Measurements from ENCODE around the gene HAUS6. TPM values are rescaled to one million over a fixed set of nuclear protein-coding genes. Genes with fewer than 3 reads are reported as not detected.

The HAUS6 gene
- total RNA-seq, 5 donors from 2014 or later (not counting 1 experiment from before 2014, with no cell fraction given), result 8.7 to 17.0 (median 15.1) TPM

DNA sequence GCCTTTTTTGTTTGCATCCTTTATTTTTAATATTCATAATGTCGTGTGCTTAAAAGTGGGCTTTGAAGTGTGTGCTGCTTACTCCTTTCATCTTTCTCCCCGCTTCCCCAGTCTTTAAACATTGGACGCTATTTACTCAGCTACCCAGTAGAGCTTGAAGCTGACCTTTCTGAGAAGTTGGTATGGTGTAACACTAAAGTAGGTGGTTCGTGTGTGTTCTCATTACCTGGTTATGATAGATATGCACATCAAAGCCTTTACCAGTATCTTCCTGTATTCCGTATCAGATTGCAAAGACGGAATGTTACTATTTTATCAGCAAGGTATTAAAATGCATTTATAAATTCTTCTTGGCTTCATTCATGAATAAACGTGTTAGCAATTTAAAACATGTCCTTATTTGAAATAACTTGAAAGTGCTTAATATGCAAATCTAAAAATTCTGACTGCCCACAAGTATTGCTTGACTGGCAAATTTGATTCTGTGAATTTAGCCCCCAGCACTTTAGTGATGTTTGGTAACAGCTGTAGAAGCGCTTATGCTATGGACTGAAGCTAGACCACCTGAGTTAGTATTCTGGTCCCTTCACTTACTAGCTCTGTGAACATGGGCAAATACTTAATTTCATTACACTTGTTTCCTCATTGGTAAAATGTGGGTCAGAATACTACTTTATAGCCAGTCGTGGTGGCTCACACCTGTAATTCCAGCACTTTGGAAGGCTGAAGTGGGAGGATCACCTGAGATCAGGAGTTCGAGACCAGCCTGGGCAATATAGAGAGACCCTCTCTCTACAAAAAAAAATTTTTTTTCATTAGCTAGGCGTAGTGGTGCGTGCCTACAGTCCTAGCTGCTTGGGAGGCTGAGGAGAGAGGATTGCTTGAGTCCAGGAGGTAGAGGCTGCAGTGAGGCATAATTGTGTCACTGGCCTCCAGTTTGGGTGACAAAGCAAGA, 51.8 kb downstream of the HAUS6 start:
- Histone ChIP-seq H3K9me3 (no peaks in the 10 kb centered on the region), H3K27ac (ENCODE audit: low read length) (no peak overlapping the region), H3K27me3 (replicated peaks in 1 of 2; ENCODE audit: control insufficient read depth in 2 of 2, extremely low read depth in 1 of 2, insufficient read depth in 2 of 2, low read length in 1 of 2) (no peaks in the 10 kb centered on the region), H3K4me1 (ENCODE audit: control insufficient read depth in 1 of 2, extremely low read depth in 1 of 2, insufficient read depth in 2 of 2, low read length in 2 of 2) (peaks cover 19 to 35% of the 10 kb centered on the region in 2 experiments), H3K4me3 (ENCODE audit: control insufficient read depth in 1 of 2, extremely low read depth in 1 of 2, low read length in 1 of 2) (peak overlapping the region; percentile 90 to 95), H3K36me3 (ENCODE audit: control insufficient read depth in 2 of 2, extremely low read depth in 1 of 2, insufficient read depth in 1 of 2, low read length in 1 of 2) (no peaks in the 10 kb centered on the region)
- Mint-ChIP-seq H3K36me3 (peaks cover 20% of the 10 kb centered on the region), H3K4me1 (peaks cover 35 to 56% (median 43%) of the 10 kb centered on the region in 3 donors), H3K27me3 (no peaks in the 10 kb centered on the region), H3K27ac (peak overlapping the region; percentile 84 to 93), H3K9me3 (no peaks in the 10 kb centered on the region), H3K4me3 (peak overlapping the region; percentile 91 to 96 (median 94))
- ATAC-seq (replicated peaks in 1 of 4) (no peak), DNase-seq (peak in 1 of 35 experiments; percentile 14)
- ChIA-PET POLR2A (interaction anchor here (0.5 to 0.9 kb wide), 5 partner anchors 22 to 1464 kb away, joined by 3 to 6 read pairs (median 4); no protein-coding TSS in a partner anchor), CTCF (interaction anchor here (0.8 to 1.6 kb wide), 3 partner anchors 23 to 408 kb away, joined by 4 read pairs; no protein-coding TSS in a partner anchor)
- no CpG with 5 or more reads among the region's 12 CpGs for WGBS (ENCODE audit: insufficient coverage)

DNA sequence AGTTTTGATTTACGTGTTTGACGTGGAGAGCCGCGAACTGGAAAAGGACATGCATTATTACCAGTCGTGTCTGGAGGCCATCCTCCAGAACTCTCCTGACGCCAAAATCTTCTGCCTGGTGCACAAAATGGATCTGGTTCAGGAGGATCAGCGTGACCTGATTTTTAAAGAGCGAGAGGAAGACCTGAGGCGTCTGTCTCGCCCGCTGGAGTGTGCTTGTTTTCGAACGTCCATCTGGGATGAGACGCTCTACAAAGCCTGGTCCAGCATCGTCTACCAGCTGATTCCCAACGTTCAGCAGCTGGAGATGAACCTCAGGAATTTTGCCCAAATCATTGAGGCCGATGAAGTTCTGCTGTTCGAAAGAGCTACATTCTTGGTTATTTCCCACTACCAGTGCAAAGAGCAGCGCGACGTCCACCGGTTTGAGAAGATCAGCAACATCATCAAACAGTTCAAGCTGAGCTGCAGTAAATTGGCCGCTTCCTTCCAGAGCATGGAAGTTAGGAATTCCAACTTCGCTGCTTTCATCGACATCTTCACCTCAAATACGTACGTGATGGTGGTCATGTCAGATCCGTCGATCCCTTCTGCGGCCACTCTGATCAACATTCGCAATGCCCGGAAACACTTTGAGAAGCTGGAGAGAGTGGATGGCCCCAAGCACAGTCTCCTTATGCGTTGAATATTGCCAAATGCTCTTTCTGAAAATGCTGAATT, 52.6 kb downstream of the HAUS6 start:
- H3K27me3 Mint-ChIP-seq, result no peaks in the 10 kb centered on the region
- CTCF ChIA-PET, result interaction anchor here (0.8 to 1.3 kb wide), 4 partner anchors 22 to 121 kb away, joined by 3 to 4 read pairs (median 4); no protein-coding TSS in a partner anchor
- ATAC-seq (replicated peaks in 1 of 4), result peak in 1 of 4 experiments; percentile 4
- H3K27ac ChIP-seq (ENCODE audit: low read length), result peak overlapping the region; percentile 96
- peaks cover 17% of the 10 kb centered on the region for H3K36me3 Mint-ChIP-seq
- H3K27ac Mint-ChIP-seq, result peak overlapping the region; percentile 84 to 93
- H3K27me3 ChIP-seq (replicated peaks in 1 of 2; ENCODE audit: control insufficient read depth in 2 of 2, extremely low read depth in 1 of 2, insufficient read depth in 2 of 2, low read length in 1 of 2), result no peaks in the 10 kb centered on the region
- H3K9me3 ChIP-seq, result no peaks in the 10 kb centered on the region
- H3K4me1 Mint-ChIP-seq, result peaks cover 35 to 54% (median 43%) of the 10 kb centered on the region in 3 donors
- POLR2A ChIA-PET, result interaction anchor here (0.6 to 0.9 kb wide), 4 partner anchors 36 to 1464 kb away, joined by 3 to 6 read pairs (median 4); no protein-coding TSS in a partner anchor
- peak overlapping the region; percentile 90 to 95 for H3K4me3 ChIP-seq (ENCODE audit: control insufficient read depth in 1 of 2, extremely low read depth in 1 of 2, low read length in 1 of 2)
- 8% methylated on average over 32 of the region's 33 CpGs for WGBS (ENCODE audit: insufficient coverage)
- H3K4me1 ChIP-seq (ENCODE audit: control insufficient read depth in 1 of 2, extremely low read depth in 1 of 2, insufficient read depth in 2 of 2, low read length in 2 of 2), result peaks cover 19 to 35% of the 10 kb centered on the region in 2 experiments
- peak overlapping the region; percentile 91 to 96 (median 94) for H3K4me3 Mint-ChIP-seq
- no peaks in the 10 kb centered on the region for H3K36me3 ChIP-seq (ENCODE audit: control insufficient read depth in 2 of 2, extremely low read depth in 1 of 2, insufficient read depth in 1 of 2, low read length in 1 of 2)
- H3K9me3 Mint-ChIP-seq, result no peaks in the 10 kb centered on the region
- peak in 4 of 35 experiments; percentile 7 to 36 (median 13) for DNase-seq

DNA sequence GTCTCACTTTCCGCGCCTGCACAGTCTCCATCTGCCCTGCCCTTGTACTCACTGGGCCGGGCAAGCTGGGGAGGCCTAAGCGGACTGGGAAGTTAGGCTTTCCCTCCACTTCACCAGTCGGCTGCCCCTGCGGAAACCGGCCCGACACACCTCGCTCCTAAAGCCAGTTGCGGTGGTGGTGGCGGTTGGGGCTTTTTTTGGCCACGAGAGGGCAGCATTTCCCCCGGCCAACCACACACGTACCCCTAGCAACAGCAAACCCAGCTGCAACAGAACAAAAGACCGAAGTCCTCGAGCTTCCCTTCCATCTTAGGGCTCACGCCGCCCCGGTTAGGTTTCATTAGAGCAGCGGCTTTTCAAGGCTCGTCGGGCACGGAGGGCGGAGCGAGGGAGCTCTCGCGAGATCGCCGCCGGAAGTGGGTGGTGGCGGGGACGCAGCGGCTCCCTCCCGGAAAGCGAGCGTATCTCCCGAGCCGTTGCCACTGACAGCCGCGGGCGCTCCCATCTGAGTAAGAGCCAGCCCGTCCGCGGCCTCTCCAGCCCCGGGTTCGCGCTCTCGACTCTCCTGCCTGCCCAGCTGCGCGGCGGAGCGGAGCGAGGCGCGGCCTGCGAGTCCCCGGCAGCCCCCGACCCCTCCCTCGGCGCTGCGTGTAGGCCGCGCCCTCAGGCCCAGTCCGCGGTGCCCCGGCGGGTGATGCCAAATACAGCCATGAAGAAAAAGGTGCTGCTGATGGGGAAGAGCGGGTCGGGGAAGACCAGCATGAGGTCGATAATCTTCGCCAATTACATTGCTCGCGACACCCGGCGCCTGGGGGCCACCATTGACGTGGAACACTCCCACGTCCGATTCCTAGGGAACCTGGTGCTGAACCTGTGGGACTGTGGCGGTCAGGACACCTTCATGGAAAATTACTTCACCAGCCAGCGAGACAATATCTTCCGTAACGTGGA, 53.5 kb downstream of the HAUS6 start, which contains the start of gene RRAGA:
RRAGA (plus strand) TSS at position 462 of the 951 bp plus-strand sequence; CDS start at position 695, 233 bp downstream.
- peak within 1 kb of the TSS; percentile 96 to 97 for H3K27ac Mint-ChIP-seq
- ChIA-PET CTCF (interaction anchor here (0.5 to 1.5 kb wide), 19 partner anchors 17 to 442 kb away, joined by 3 to 14 read pairs (median 3); partner anchors contain the start of gene RPS6 (in 1 of the 2)), POLR2A (interaction anchor here (0.5 to 1.0 kb wide), 9 partner anchors 47 to 328 kb away, joined by 3 to 6 read pairs (median 3); no protein-coding TSS in a partner anchor)
- under 1% methylated on average over 68 of the region's 82 CpGs for WGBS (ENCODE audit: insufficient coverage)
- DNase-seq (peak; percentile 88 to 97 (median 92)), ATAC-seq (replicated peaks in 1 of 4) (peak; percentile 90 to 94 (median 92))
- H3K4me1 Mint-ChIP-seq, result peaks cover 35 to 54% (median 43%) of the 10 kb centered on the region in 3 donors
- H3K9me3 Mint-ChIP-seq, result no peaks in the 10 kb centered on the region
- peaks cover 14% of the 10 kb centered on the region for H3K36me3 Mint-ChIP-seq
- H3K27me3 ChIP-seq (replicated peaks in 1 of 2; ENCODE audit: control insufficient read depth in 2 of 2, extremely low read depth in 1 of 2, insufficient read depth in 2 of 2, low read length in 1 of 2), result no peaks in the 10 kb centered on the region
- H3K27me3 Mint-ChIP-seq, result no peaks in the 10 kb centered on the region
- peak within 1 kb of the TSS; percentile 96 for H3K27ac ChIP-seq (ENCODE audit: low read length)
- H3K4me3 Mint-ChIP-seq, result peak within 1 kb of the TSS; percentile 91 to 96 (median 94)
- H3K36me3 ChIP-seq (ENCODE audit: control insufficient read depth in 2 of 2, extremely low read depth in 1 of 2, insufficient read depth in 1 of 2, low read length in 1 of 2), result no peaks in the 10 kb centered on the region
- H3K9me3 ChIP-seq, result no peaks in the 10 kb centered on the region
- peaks cover 19 to 35% of the 10 kb centered on the region in 2 experiments for H3K4me1 ChIP-seq (ENCODE audit: control insufficient read depth in 1 of 2, extremely low read depth in 1 of 2, insufficient read depth in 2 of 2, low read length in 2 of 2)
- peak within 1 kb of the TSS; percentile 90 to 95 for H3K4me3 ChIP-seq (ENCODE audit: control insufficient read depth in 1 of 2, extremely low read depth in 1 of 2, low read length in 1 of 2)

DNA sequence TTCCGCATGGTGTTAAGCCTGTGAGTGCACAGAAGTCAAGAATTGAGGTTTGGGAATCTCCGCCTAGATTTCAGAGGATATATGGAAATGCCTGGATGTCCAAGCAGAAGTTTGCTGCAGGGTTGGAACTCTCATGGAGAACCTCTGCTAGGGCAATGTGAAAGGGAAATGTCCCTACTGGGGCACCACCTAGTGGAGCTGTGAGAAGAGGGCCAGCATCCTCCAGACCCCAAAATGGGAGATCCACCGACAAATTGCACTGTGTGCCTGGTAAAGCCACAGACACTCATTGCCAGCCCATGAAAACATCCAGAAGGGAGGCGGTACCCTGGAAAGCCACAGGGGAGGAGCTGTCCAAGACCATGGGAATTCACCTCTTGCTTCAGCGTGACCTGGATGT, 66.1 kb downstream of the HAUS6 start:
- Mint-ChIP-seq H3K4me3 (no peak overlapping the region), H3K27ac (no peak overlapping the region), H3K4me1 (peaks cover 0 to 6% (median 0%) of the 10 kb centered on the region in 3 donors), H3K36me3 (peaks cover 4% of the 10 kb centered on the region), H3K9me3 (no peaks in the 10 kb centered on the region), H3K27me3 (no peaks in the 10 kb centered on the region)
- H3K4me3 ChIP-seq (ENCODE audit: control insufficient read depth in 1 of 2, extremely low read depth in 1 of 2, low read length in 1 of 2), result no peak overlapping the region
- ATAC-seq (replicated peaks in 1 of 4), result no peak
- 95% methylated on average over 4 of the region's 5 CpGs for WGBS (ENCODE audit: insufficient coverage)
- no peaks in the 10 kb centered on the region for H3K4me1 ChIP-seq (ENCODE audit: control insufficient read depth in 1 of 2, extremely low read depth in 1 of 2, insufficient read depth in 2 of 2, low read length in 2 of 2)
- ChIA-PET CTCF (interaction anchor here (0.6 to 0.7 kb wide), 2 partner anchors 58 to 949 kb away, joined by 3 read pairs; no protein-coding TSS in a partner anchor), POLR2A (no interaction called here)
- no peak for DNase-seq
- no peaks in the 10 kb centered on the region for H3K9me3 ChIP-seq
- H3K36me3 ChIP-seq (ENCODE audit: control insufficient read depth in 2 of 2, extremely low read depth in 1 of 2, insufficient read depth in 1 of 2, low read length in 1 of 2), result no peaks in the 10 kb centered on the region
- peaks cover 0 to 7% of the 10 kb centered on the region in 2 experiments for H3K27me3 ChIP-seq (replicated peaks in 1 of 2; ENCODE audit: control insufficient read depth in 2 of 2, extremely low read depth in 1 of 2, insufficient read depth in 2 of 2, low read length in 1 of 2)
- no peak overlapping the region for H3K27ac ChIP-seq (ENCODE audit: low read length)

DNA sequence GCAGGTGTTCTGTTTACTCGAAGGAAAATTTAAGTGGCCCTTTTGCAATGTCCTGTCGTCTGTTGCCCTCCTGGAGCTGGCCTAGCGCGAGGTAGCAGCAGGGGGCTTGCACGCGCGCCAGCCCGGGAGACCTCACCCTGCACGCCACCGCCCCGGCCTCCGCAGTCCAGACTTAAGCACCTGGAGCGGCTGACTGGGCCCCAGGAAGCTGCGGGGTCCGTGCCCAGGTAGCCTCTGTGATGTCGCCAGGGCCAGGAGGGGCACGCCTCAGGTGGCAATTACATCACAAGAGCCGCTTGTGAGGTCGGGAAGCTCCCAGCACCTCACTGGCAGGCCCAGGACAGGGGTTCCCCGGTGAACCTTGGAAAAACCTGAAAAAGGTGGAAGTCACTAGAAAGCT, 69.7 kb downstream of the HAUS6 start, which contains the start of gene SAXO1:
SAXO1 (minus strand) TSS at position 195 of the 400 bp plus-strand sequence. CDS start 301 bp downstream, outside the sequence.
- ChIA-PET CTCF (interaction anchor here in 1 of 2 donors (0.5 kb wide), 1 partner anchor 407 kb away, joined by 3 read pairs; no protein-coding TSS in a partner anchor), POLR2A (no interaction called here)
- Mint-ChIP-seq H3K36me3 (peaks cover 4% of the 10 kb centered on the region), H3K9me3 (no peaks in the 10 kb centered on the region), H3K27ac (no peak within 1 kb of the TSS), H3K4me3 (no peak within 1 kb of the TSS), H3K4me1 (peaks cover 0 to 2% (median 0%) of the 10 kb centered on the region in 3 donors), H3K27me3 (peaks cover 6 to 7% of the 10 kb centered on the region in 2 donors)
- 92% methylated on average over 19 of the region's 20 CpGs for WGBS (ENCODE audit: insufficient coverage)
- Histone ChIP-seq H3K27me3 (replicated peaks in 1 of 2; ENCODE audit: control insufficient read depth in 2 of 2, extremely low read depth in 1 of 2, insufficient read depth in 2 of 2, low read length in 1 of 2) (peaks cover 0 to 12% of the 10 kb centered on the region in 2 experiments), H3K4me1 (ENCODE audit: control insufficient read depth in 1 of 2, extremely low read depth in 1 of 2, insufficient read depth in 2 of 2, low read length in 2 of 2) (no peaks in the 10 kb centered on the region), H3K9me3 (no peaks in the 10 kb centered on the region), H3K27ac (ENCODE audit: low read length) (no peak within 1 kb of the TSS), H3K36me3 (ENCODE audit: control insufficient read depth in 2 of 2, extremely low read depth in 1 of 2, insufficient read depth in 1 of 2, low read length in 1 of 2) (no peaks in the 10 kb centered on the region), H3K4me3 (ENCODE audit: control insufficient read depth in 1 of 2, extremely low read depth in 1 of 2, low read length in 1 of 2) (no peak within 1 kb of the TSS)
- DNase-seq, result no peak
- no peak for ATAC-seq (replicated peaks in 1 of 4)

Data from T-cell (primary cell).